Activated naive CD4-positive, alpha-beta T cell treated with anti-CD3 and anti-CD28 coated beads, Interleukin-2, amount 50 U/mL, for 72 hours (primary cell): ENCODE results near the gene HSD3B2. TPM values are rescaled to one million over a fixed set of nuclear protein-coding genes. Genes with fewer than 3 reads are reported as not detected.

Source experiments
- ATAC-seq, 2 donors: fragments of 150-1000 bp; cut with Tn5 transposase; 2 replicates each; pipeline ENCODE4 v1.10.0; 2021; ENCODE audit warnings: mild to moderate bottlenecking in 2 of 2, moderate library complexity in 2 of 2
- DNase-seq, 2 donors: peaks; one replicate each; pipeline ENCODE4 v3.0.0; 2021 to 2022; ENCODE audit warnings: low spot score in 2 of 2
- H3K27ac Mint-ChIP-seq, 2 donors: one replicate each; pipeline ENCODE4 v1.8.0; 2022; ENCODE audit warnings: mild to moderate bottlenecking in 2 of 2, mixed read lengths in 2 of 2
- H3K36me3 Mint-ChIP-seq, 2 donors: one replicate each; pipeline ENCODE4 v1.8.0; 2022; ENCODE audit warnings: mixed read lengths in 2 of 2
- H3K9me3 Mint-ChIP-seq, 2 donors: one replicate each; pipeline ENCODE4 v1.8.0; 2022; ENCODE audit warnings: mixed read lengths in 2 of 2
- total RNA-seq, 2 donors: library from RNA; stranded (reverse); gene quantifications; one replicate each; pipeline ENCODE4 v1.2.3, GENCODE V29; 2022

The HSD3B2 gene
- total RNA-seq, 2 donors from 2014 or later, result not detected

DNA sequence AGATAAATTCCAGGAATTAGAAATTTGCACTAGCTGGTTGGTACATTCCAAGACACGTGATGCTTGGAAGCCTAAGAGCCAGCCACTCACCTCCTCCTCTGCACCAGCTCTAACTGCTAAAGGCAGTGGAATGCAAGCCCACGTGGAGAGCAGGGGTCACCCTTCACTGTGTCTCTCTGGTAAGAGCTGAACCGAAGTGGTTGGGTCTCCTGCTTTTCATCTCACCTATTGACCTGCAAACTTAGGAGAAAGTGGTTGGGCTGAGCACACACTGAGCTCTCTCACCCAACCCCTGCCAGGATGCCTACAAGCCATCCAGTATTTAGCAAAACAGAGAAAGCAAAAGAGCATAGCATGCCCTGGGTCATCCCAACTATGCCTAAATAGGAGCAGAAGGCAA, 27.1 kb upstream of the HSD3B2 start:
- H3K9me3 Mint-ChIP-seq, result peaks cover 0 to 3% of the 10 kb centered on the region in 2 donors
- ATAC-seq (no peak), DNase-seq (no peak)

DNA sequence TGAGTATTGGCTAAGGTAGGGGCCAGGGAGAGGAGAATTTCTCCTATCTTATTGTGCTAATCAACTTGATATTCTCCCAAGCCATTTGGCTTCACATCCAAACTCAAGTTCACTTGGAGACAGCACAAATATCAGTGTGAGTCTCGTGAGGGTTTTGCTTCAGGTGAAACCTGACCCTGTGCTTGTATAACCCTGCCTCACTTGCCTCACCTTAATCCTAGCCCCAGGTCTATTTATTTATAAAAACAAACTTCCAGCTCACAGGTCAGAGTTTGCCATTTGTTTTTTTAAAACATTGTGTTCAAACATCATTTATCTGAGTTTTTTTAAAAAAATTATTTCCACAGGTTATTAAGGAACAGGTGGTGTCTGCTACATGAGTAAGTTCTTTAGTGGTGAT, 26.5 kb upstream of the HSD3B2 start:
- H3K9me3 Mint-ChIP-seq, result peaks cover 0 to 3% of the 10 kb centered on the region in 2 donors
- no peaks in the 10 kb centered on the region for H3K36me3 Mint-ChIP-seq
- ATAC-seq, result no peak
- DNase-seq, result no peak
- H3K27ac Mint-ChIP-seq, result no peak overlapping the region

More for the DNA sequence above, 27.1 kb upstream of the HSD3B2 start:
- Mint-ChIP-seq H3K27ac (no peak overlapping the region), H3K36me3 (no peaks in the 10 kb centered on the region)

DNA sequence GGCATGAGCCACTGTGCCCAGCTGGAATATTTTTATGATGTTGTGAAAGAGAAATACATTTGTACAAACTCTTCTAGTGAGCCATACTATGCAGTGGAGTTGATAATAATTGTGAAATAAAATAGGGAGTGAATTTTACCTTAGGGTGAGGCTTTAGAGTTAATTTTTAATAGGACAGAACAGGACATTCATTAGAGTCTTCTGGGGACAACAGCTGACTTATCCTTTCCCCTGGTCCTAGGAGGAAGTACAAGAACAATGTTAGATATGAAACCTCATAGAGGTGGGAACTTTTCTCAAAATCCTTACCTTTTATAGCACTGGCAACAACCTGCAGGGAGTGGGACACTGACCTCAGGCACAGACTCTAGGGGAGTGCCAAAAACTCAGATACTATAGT, 24.4 kb upstream of the HSD3B2 start:
- no peak for DNase-seq
- peaks cover 0 to 3% of the 10 kb centered on the region in 2 donors for H3K9me3 Mint-ChIP-seq
- no peak for ATAC-seq
- H3K27ac Mint-ChIP-seq, result no peak overlapping the region
- no peaks in the 10 kb centered on the region for H3K36me3 Mint-ChIP-seq

DNA sequence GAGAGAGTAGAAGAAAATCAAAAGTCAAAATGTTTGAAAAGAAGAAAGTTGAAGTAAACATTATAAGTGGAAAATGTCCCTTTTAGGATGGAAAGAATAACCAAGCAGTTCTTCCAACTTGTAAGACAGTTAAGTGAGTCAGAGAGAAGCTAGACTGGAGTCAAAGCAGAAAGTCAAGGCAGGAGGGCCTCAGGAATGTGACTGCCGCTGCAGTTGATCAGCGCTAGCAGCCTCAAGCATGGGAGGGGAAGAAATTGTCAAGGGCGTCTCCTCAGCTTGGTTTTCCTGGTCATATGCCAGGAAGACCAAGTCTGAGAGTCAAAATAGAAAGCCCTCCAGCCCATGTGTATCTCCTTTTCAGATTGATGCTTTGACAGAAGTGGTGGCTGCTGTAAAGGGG, 23.2 kb upstream of the HSD3B2 start:
- Mint-ChIP-seq H3K36me3 (no peaks in the 10 kb centered on the region), H3K27ac (no peak overlapping the region), H3K9me3 (peaks cover 0 to 3% of the 10 kb centered on the region in 2 donors)
- DNase-seq, result no peak
- no peak for ATAC-seq

DNA sequence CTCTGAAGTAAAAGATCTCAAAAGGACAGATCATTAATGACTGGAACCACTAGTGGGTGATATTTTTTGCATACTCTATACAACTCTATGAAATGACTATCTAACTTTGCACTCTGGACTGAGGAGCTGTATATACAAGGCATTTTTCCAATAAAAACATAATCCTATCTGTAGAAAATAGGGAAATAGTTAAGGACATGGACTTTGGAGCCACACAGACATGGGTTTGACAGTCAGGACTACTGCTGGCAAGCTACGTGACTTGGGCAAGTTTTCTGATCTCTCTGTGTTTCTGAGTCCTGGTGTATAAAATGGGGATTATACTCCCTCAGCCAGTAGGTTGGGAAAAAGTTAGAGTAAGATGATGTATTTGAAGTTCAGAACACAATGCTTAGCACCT, 20.9 kb upstream of the HSD3B2 start:
- ATAC-seq (no peak), DNase-seq (no peak)
- Mint-ChIP-seq H3K27ac (no peak overlapping the region), H3K9me3 (peaks cover 0 to 3% of the 10 kb centered on the region in 2 donors), H3K36me3 (no peaks in the 10 kb centered on the region)

DNA sequence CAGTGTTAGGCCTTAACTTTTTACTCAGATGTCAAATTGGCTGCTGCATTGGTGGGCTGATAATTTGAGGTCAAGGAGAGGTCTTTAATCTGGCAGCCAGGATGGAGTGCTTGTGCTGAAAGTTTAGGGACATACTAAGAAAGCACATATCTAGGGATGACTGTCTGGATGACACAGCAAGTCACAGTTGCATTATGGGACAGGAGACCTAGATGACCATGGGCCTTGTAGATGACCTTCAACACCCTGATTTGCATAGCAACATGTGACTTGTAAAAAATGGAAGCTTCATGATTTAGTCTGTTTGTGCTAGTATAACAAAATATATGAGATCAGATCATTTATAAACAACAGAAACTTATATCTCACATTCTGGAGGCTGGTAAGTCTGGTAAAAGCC, 18.0 kb upstream of the HSD3B2 start:
- Mint-ChIP-seq H3K36me3 (no peaks in the 10 kb centered on the region), H3K9me3 (no peaks in the 10 kb centered on the region), H3K27ac (no peak overlapping the region)
- ATAC-seq (no peak), DNase-seq (no peak)

DNA sequence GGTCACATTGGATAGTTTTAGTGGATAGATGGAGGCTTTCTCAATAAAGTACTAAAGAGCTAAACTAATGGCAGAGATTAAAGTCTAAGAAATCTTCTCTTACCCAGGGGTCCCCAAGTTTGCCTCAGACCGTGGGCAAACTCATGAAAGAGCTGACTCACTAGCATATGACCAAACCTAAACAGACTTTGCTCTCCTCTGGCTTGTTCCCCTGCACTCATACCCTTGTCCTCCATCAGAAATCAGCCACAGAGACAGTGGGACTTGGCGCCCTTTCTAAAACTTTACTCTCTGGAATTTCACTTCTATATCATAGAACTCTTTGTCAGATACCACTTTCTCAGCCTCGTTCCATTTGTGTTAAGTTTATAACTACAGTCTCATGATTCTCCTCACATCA, 17.0 kb upstream of the HSD3B2 start:
- Mint-ChIP-seq H3K9me3 (no peaks in the 10 kb centered on the region), H3K36me3 (peaks cover 0 to 7% of the 10 kb centered on the region in 2 donors), H3K27ac (no peak overlapping the region)
- no peak for ATAC-seq
- no peak for DNase-seq

DNA sequence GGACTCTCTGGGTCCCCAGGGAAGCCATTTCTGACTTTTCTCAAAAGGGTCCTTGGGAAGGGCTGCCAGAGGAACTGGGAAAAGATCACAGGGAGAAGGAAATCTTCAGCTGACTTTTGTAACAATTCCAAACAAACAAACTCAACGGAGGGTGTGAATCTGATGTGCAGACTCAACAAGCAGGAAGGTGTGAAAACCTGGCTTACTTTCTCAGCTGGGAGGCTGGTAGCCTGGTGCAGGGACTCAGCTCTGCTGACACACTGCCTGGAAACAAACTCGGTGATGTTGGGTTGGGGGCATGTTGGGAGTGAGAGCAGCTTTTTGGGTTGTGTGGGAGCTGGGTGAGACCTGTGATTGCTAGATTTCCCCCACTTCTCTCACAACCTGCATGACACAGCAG, 10.2 kb upstream of the HSD3B2 start:
- H3K36me3 Mint-ChIP-seq, result peaks cover 0 to 7% of the 10 kb centered on the region in 2 donors

DNA sequence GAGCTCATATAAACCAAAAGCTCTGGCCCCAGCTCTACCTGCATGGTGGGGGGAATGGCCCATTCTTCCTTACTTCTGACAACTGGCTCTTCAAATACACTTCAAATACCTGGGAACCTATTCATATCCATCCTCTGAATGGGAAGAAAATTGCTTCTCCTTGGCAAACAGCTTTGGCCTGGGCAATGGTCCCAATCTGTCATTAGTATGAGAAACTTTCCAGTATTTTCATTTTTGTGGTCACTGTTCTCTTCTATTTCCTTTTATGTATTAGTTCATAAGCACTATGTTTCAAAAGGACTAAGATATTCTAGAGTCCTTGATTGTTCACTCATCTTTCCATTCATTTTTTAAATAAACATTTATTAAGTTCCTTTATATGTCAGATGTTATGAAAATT, 5.2 kb upstream of the HSD3B2 start:
- no peak for ATAC-seq
- Mint-ChIP-seq H3K9me3 (peaks cover 8 to 12% of the 10 kb centered on the region in 2 donors), H3K36me3 (no peaks in the 10 kb centered on the region), H3K27ac (no peak overlapping the region)
- DNase-seq, result no peak

More for the DNA sequence above, 10.2 kb upstream of the HSD3B2 start:
- ATAC-seq (no peak), DNase-seq (no peak)
- no peak overlapping the region for H3K27ac Mint-ChIP-seq
- H3K9me3 Mint-ChIP-seq, result peaks cover 8 to 12% of the 10 kb centered on the region in 2 donors

DNA sequence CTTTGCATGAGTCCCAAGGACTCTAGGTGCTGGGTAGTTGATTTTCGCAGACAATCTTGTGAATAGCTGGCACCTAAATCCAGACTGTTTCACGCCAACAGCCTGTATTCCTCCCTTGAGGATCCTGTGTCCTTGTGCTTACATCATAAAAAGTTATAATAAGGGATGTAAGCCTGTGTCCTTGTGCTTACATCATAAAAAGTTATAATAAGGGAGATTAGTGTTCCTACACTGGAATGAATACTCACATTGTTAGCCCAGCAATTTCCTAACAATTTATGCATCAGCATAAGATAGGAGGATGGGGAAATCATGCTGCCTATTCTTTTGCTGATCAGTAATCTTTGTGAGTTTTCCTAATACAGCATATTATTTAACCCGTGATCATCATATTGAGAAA, 4.0 kb upstream of the HSD3B2 start:
- no peaks in the 10 kb centered on the region for H3K36me3 Mint-ChIP-seq
- ATAC-seq (no peak), DNase-seq (no peak)
- no peak overlapping the region for H3K27ac Mint-ChIP-seq
- peaks cover 8% of the 10 kb centered on the region in 2 donors for H3K9me3 Mint-ChIP-seq

DNA sequence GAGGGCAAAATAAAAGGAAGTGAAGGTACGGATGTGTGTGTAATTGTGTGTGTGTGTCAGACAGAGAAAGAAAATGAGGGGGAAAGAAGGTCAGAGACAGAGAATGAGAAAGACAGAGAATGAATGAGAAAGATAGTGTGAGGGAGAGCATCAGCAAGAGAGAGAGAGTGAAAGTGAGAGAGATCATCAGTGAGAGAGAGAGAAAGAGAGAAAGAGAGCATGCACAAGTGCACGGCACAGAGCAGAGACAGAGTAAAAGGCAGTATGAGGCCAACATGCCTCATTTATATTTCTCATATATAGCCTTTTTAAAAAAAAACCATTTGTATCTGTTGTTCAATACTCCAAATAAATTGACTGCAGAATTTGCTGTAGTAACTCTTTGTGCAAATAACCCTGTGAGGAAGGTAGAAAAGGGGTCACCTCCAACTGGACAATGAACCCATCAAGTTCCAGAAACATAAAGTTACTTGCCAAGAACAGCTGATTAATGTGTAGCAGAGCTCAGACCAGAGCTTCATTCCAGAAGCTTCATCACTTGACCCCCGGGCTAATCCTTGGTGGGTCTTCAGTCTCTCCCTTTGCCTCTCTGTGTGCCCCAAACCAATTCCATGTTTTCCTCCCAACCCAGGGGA, 1.2 kb downstream of the HSD3B2 start:
- Mint-ChIP-seq H3K9me3 (no peaks in the 10 kb centered on the region), H3K36me3 (no peaks in the 10 kb centered on the region), H3K27ac (no peak overlapping the region)
- DNase-seq (no peak), ATAC-seq (no peak)

DNA sequence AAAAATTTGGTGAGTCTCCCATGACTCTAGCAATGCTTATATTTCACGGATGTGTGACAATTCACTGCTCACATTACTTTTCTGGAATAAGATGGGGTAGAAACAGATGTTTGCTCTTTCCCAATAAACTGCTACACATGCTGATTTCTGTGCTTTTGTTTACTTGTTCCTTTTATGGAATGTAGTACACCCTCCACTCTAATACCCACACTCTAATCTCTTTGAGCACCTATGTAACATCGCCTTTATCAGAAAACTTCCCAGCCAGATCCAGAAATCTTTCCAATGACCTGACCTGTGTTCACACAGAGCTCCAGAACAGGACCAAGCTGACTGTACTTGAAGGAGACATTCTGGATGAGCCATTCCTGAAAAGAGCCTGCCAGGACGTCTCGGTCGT, 4.2 kb downstream of the HSD3B2 start:
- H3K36me3 Mint-ChIP-seq, result no peaks in the 10 kb centered on the region
- no peak overlapping the region for H3K27ac Mint-ChIP-seq
- ATAC-seq (no peak), DNase-seq (no peak)
- no peaks in the 10 kb centered on the region for H3K9me3 Mint-ChIP-seq

DNA sequence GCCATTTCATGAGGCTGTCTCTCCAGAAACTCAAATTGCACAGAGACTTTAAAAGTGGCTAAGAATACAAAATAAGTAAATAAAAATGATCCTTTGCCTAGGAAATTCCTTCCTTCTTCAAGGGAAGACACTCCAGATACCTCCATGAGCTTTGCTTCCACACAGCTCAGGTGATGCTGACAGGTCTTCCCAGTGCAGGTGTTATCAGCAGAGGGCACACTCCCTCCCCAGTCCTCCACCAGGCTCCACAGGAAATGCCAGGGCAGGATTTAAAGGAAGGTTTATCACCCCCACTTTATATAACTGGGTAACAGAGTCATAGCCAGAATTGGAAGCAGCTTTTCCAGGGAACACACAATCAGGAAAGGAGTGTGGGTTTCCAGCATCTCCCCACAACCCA, 5.7 kb downstream of the HSD3B2 start:
- ATAC-seq (no peak), DNase-seq (no peak)
- no peak overlapping the region for H3K27ac Mint-ChIP-seq
- no peaks in the 10 kb centered on the region for H3K36me3 Mint-ChIP-seq
- no peaks in the 10 kb centered on the region for H3K9me3 Mint-ChIP-seq

DNA sequence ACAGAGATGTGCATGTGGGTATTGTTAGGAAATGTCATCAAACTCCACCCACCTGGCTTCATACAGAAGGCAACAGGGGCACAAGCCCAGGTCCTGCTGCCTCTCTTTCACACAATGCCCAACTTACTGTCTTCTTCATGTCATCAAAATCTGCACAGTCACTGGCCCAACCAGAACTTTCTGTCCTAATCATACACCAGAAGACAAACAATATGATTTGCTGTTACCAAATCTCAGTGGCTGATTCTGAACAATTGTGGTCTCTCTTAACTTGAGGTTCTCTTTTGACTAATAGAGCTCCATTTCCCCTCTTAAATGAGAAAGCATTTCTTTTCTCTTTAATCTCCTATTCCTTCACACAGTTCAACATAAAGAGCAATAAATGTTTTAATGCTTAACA, 7.7 kb downstream of the HSD3B2 start:
- DNase-seq, result no peak
- ATAC-seq, result peak in 1 of 2 donors; percentile 80
- Mint-ChIP-seq H3K36me3 (no peaks in the 10 kb centered on the region), H3K27ac (no peak overlapping the region), H3K9me3 (no peaks in the 10 kb centered on the region)

DNA sequence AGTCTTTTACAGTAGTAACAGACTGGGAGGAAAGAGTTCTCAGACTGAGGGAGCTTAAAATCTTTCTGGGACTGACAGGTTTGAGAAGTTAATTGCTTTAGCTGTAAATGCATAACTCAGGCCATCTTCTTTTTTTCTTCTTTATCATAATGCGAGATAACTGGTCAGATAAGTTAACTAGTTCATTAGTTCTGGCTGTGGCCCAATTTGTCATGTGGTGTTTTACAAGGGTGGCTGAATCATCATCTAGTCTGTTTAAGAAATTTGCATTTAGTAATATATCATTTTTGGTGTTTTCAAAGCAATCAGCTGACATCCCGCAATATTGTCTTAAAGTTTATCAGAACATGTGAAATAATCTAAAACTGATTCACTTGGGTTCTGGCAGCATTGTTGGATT, 14.0 kb downstream of the HSD3B2 start:
- DNase-seq, result no peak

DNA sequence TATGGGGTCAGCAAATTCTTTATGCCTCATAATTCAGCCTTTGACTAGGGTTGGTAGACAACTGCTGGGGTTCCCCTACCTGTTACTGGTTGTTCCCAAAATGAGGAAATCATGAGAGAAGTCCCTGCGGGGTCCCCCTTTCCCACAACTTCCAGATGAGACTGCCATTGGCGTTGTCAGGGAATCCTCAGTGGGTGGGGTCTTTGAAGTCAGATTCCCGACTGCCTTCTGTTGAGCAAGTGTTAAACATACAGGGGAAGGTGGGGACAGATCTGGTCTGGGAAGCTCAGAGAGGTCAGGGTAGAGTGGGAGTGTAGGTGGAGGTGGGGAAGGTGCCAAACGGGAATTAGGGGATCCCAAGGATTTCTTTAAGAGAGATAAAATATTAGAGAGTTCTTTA, 14.7 kb downstream of the HSD3B2 start:
- DNase-seq (no peak), ATAC-seq (no peak)
- no peak overlapping the region for H3K27ac Mint-ChIP-seq
- H3K36me3 Mint-ChIP-seq, result no peaks in the 10 kb centered on the region
- no peaks in the 10 kb centered on the region for H3K9me3 Mint-ChIP-seq

More for the DNA sequence above, 14.0 kb downstream of the HSD3B2 start:
- Mint-ChIP-seq H3K36me3 (no peaks in the 10 kb centered on the region), H3K27ac (no peak overlapping the region), H3K9me3 (no peaks in the 10 kb centered on the region)
- no peak for ATAC-seq

DNA sequence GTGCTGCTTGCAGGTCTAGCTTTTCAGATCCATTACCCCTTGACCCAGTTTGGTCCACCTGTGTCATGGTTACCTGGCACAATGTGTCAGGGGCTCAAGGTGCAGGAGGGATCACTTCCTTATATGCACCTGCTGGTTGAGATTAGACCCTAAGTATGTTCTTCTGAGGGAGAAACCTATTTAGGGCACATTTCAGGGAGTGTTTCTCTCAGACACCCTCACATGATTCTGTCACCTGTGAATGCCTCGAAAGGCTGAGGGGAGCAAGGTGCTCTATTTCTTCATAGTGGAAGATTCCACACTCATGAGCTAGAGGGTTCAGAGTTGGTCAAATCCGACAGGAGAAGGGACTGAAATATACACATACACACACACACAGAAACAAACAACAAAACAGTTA, 15.5 kb downstream of the HSD3B2 start:
- ATAC-seq, result no peak
- Mint-ChIP-seq H3K27ac (no peak overlapping the region), H3K36me3 (no peaks in the 10 kb centered on the region), H3K9me3 (no peaks in the 10 kb centered on the region)
- no peak for DNase-seq

DNA sequence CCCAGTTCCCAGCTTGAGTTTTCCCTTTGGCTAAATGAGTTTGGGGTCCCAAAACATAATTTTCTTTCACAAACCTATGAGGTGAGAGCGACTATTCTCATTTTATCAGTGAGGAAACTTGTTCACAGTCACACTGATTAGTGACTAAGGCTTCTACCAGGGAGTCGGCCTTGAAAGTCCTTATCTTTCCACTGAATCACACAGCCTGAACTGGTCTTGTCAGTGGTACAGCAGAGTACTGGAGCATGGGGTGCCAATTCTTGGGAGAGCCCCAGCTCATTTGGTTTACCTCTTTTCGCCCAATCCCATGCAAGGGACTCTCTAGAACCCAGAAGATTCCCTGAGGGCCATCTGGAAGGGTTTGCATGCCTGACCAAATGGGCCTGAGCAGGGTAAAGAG, 16.9 kb downstream of the HSD3B2 start:
- no peak for DNase-seq
- no peaks in the 10 kb centered on the region for H3K36me3 Mint-ChIP-seq
- ATAC-seq, result no peak
- H3K27ac Mint-ChIP-seq, result no peak overlapping the region
- no peaks in the 10 kb centered on the region for H3K9me3 Mint-ChIP-seq

DNA sequence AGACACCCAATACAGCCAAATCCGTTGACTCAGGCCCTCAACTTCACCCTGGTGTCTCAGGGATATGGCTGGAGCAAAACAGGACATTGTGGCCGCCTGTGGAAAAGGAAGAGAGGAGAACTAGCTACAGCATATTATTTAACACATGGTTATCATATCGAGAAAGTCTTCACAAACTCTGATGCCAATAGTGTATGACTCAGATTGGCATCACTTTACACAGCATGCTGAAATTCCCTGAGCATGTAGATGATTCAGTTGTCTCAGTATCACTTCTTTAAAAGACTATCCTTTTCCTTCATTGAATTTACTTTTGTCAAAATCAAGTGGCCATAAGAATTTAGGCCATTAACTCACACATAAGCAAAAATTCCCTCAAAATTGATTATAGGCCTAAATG, 20.1 kb downstream of the HSD3B2 start:
- Mint-ChIP-seq H3K9me3 (no peaks in the 10 kb centered on the region), H3K27ac (no peak overlapping the region), H3K36me3 (no peaks in the 10 kb centered on the region)
- ATAC-seq (no peak), DNase-seq (no peak)
